HEK293T (cell line): Measurements from ENCODE around the gene DOCK3.

ENCODE experiments used
- ARNT ChIP-seq: fragments of 450-650 bp; IDR thresholded peaks from 2 replicates; pipeline ENCODE4 v1.6.1; 2017; ENCODE audit warnings: mild to moderate bottlenecking
- BHLHE40 ChIP-seq: fragments of 450-650 bp; IDR thresholded peaks from 2 replicates; pipeline ENCODE4 v1.6.1; 2016; ENCODE audit warnings: mild to moderate bottlenecking, moderate library complexity, borderline replicate concordance
- FOXK2 ChIP-seq: fragments of 450-650 bp; IDR thresholded peaks from 2 replicates; pipeline ENCODE4 v1.6.1; 2016; ENCODE audit warnings: mild to moderate bottlenecking
- HDGF ChIP-seq: fragments of 450-650 bp; IDR thresholded peaks from 2 replicates; pipeline ENCODE4 v1.6.1; 2017; ENCODE audit warnings: antibody characterized with exemption, borderline replicate concordance
- SP1 ChIP-seq: fragments of 450-650 bp; IDR thresholded peaks from 2 replicates; pipeline ENCODE4 v1.6.1; 2017
- TARDBP ChIP-seq: fragments of 450-650 bp; IDR thresholded peaks from 2 replicates; pipeline ENCODE4 v1.6.1; 2016

- TF ChIP-seq BHLHE40: no peak
- no peak for TF ChIP-seq TARDBP
- TF ChIP-seq FOXK2: no peak
- no peak for TF ChIP-seq SP1
- TF ChIP-seq ARNT: no peak
- TF ChIP-seq HDGF: no peak
These were observed 599.3 kb downstream of the DOCK3 start for GRCh38 chr3:51274052-51274451.
